ENCODE results near the gene SOWAHB. TPM values are rescaled to one million over a fixed set of nuclear protein-coding genes. Genes with fewer than 3 reads are reported as not detected.

SOWAHB gene
- total RNA-seq, 1 donor from 2014 or later, result 4.8 TPM

GRCh38 chr4:76851375-76851774, 46.6 kb downstream of the SOWAHB start:
- Mint-ChIP-seq H3K27me3 (ENCODE audit: low read depth) (no peaks in the 10 kb centered on the region), H3K27ac (ENCODE audit: unreplicated experiment) (no peak overlapping the region), H3K4me3 (ENCODE audit: unreplicated experiment) (no peak overlapping the region), H3K4me1 (ENCODE audit: low read depth) (peaks cover 26% of the 10 kb centered on the region), H3K36me3 (ENCODE audit: low read depth) (peaks cover 2% of the 10 kb centered on the region), H3K9me3 (ENCODE audit: low read depth) (peaks cover 11% of the 10 kb centered on the region)
- no peak for DNase-seq (ENCODE audit: low spot score)
- TF ChIP-seq, protein P1, sequence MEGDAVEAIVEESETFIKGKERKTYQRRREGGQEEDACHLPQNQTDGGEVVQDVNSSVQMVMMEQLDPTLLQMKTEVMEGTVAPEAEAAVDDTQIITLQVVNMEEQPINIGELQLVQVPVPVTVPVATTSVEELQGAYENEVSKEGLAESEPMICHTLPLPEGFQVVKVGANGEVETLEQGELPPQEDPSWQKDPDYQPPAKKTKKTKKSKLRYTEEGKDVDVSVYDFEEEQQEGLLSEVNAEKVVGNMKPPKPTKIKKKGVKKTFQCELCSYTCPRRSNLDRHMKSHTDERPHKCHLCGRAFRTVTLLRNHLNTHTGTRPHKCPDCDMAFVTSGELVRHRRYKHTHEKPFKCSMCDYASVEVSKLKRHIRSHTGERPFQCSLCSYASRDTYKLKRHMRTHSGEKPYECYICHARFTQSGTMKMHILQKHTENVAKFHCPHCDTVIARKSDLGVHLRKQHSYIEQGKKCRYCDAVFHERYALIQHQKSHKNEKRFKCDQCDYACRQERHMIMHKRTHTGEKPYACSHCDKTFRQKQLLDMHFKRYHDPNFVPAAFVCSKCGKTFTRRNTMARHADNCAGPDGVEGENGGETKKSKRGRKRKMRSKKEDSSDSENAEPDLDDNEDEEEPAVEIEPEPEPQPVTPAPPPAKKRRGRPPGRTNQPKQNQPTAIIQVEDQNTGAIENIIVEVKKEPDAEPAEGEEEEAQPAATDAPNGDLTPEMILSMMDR (IDR thresholded peaks at IDR 0.05), result no peak

DNA sequence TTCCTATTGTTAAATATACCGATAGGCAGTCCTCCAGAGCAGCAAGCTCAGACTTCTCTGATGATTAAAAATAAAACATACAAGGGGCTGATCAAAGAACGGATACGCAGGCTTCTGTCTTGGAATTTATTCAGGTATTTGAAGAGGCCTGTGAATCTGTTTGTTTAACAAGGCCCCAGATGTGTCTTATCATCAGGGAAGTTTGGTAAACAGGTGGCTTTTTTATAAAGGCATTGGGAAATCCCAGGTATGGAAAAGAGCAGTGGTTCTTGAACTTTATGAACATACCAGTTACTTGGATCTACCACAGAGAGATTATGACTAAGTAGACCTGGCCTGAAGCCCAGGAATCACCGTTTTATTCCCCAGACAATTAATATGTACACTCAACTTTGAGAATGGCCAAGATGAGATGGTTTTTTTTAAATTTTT, 47.9 kb downstream of the SOWAHB start:
- TF ChIP-seq, protein P1 (IDR thresholded peaks at IDR 0.05), result no peak
- Mint-ChIP-seq H3K27ac (ENCODE audit: unreplicated experiment) (no peak overlapping the region), H3K4me1 (ENCODE audit: low read depth) (peaks cover 14% of the 10 kb centered on the region), H3K4me3 (ENCODE audit: unreplicated experiment) (no peak overlapping the region), H3K36me3 (ENCODE audit: low read depth) (peaks cover 2% of the 10 kb centered on the region), H3K27me3 (ENCODE audit: low read depth) (no peaks in the 10 kb centered on the region), H3K9me3 (ENCODE audit: low read depth) (peaks cover 11% of the 10 kb centered on the region)
- no peak for DNase-seq (ENCODE audit: low spot score)

Other genes starting within 250 kb of the SOWAHB start
- gene SEPTIN11, start 51.6 kb upstream of the SOWAHB start, total RNA-seq, result 643 to 720 TPM (median 718 TPM) in 3 replicates
- gene CCNI, start 177.8 kb upstream of the SOWAHB start, total RNA-seq, result 219 to 224 TPM (median 220 TPM) in 3 replicates

All from chondrocyte (in vitro differentiated cells).